Measurements from ENCODE around the gene NOTCH1.

Gene NOTCH1

DNA sequence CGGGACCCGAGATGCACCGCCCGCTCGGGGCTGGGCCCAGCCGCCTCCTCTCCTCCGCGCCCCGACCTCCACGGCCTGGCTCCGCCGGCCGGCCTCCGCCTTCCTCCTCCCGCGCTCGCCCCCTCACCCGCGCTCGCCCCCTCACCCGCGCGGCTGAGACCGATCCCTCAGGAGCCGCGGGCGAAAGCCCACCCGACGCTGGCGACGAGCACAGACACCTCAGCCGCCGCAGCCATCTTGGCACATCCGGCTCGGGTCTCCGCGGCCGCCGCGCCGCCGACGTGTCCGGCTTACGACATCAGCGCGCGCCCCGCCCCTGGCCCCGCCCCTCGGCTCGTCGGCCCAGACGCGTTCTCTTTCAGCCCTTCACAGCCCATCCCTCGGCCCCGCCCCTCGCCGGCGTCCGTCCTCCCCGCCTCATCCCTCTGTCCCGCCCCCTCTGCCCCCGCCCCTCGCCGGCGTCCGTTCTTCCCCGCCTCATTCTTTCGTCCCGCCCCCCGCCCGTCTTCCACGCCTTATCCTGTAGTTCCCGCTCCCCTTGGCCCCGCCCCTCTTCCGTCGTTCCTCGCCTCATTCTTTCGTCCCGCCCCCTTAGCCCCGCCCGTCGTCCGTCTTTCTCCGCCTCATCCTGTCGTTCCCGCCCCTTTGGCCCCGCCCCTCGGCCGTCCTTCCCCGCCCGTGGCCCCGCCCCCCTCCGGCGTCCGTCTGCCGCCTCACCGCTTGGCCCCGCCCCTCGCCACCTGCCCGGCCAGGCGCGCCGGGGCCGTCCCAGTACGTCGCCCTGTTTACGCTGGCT, 62.9 kb downstream of the NOTCH1 start, which contains the start of gene SEC16A:
Gene SEC16A (minus strand): TSS at position 248 of the 796 bp plus-strand sequence. CDS start 5,425 bp downstream, outside the sequence.
- DNase-seq: peak; percentile 91 to 98

DNA sequence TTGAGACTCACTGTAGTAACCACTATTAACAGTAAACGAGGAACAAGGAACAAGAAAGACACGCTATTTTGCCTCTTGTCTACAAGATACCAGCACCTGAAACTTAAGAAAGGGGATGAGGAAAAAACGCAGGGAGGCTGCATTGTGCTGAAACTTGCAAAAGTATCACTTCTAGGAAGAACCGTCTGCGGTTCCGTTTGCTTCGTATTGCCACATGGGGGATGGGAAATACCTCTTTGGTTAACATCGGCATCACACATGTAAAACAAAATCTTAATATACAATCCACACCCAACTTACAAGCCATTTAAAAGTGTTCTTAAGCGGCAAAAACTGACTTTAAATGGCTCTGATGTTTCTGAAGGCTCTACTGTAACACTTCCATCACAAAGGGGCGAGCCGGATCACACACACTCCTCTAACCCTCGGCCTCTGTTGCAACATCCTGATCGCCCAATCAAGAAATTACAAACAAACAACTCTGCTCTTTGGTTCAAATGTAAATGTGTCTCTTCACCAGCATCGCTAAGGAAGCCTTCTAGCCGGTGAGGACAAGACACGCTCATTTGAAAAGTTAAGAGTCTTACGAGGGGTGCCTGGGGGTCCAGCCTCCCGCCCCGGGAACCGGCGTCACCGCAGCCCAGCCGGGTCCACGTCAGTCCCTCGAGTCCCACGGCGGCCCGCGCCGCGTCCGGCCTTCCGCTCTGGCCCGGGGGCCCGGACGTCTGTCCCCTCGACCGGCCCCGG, 63.6 kb downstream of the NOTCH1 start:
- DNase-seq: no peak

GRCh38 chr9:136481558-136481957, 64.3 kb downstream of the NOTCH1 start:
- DNase-seq: no peak

DNA sequence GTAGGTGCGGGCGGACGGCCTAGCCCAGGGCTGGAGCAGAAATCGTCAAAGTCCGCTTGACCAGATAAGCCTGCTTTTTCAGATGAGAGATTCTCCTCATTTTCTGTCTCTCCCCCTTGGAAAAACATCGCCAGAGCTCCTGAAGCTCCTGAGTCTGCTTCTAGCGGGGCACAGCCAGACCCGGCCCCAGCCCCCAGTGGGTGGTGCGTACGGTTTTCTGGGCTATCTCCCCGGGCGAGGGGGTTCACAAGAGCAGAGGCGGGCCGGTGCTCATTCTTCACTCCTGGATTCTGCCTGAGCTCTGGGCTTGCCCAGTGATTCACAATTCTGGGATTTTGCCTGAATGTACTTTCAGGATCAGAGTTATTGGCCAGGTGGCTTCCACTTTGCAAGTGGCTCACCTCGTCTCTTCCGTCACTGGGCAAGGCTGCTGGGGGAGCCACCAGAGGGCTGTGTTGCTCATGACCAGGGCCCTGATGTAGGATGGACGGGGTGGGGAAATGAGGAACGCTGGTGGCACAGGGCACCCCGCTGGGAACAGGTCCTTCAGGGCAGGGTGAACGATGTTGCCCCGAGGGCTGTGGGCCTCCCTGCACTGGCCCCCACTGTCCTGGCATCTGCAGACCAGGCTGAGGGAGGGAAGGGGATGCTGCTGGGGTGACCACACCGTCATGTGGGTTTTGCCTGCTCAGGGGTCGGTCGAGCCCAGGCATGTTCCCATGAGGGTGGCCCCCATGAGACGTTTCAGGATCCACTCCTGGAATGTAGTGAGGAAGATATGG, 69.3 kb downstream of the NOTCH1 start:
- no peak for DNase-seq

GRCh38 chr9:136474974-136475865, 70.6 kb downstream of the NOTCH1 start:
- no peak for DNase-seq

- DNase-seq: no peak
Observed at GRCh38 chr9:136474021-136474640, 71.7 kb downstream of the NOTCH1 start.

- no peak for DNase-seq
Observed at GRCh38 chr9:136473354-136473721, 72.5 kb downstream of the NOTCH1 start.

DNA sequence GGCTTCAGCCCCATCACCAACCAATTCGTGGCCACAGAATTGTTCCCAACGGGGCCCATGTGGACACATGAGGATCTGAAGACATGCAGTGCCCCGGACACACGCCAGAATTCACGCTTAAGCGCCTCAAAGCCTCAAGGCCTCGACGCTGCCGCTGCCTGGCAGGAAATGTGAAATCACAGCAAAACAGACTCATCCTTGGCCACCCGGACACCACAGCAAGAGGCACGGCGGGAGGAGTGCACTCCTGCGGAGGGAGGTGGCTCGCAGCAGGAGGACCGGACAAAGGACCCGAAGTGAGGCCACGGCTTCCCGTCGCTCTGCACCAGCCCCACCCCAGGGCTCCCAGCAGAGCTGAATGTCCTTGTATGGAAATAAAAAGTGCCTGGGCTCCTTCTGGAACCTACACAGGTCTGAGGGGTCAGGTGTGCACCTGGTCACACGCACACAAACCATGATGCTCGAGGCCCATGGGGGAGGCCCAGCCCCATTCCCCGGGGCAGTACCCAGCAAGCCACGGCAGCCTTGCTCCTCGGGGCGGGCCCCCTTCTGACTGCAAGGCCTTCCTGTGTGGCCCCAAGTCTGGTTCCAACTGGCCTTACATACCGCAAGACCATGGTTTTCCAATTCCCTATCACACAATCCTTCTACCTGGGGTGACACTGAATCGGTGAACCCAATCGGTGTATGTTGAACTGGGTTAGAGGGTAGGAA, 73.1 kb downstream of the NOTCH1 start:
- DNase-seq: no peak

- DNase-seq: no peak
Observed at GRCh38 chr9:136471802-136472487, 73.9 kb downstream of the NOTCH1 start.

GRCh38 chr9:136470792-136471469, 74.9 kb downstream of the NOTCH1 start:
- DNase-seq: no peak

GRCh38 chr9:136470356-136470755, 75.5 kb downstream of the NOTCH1 start:
- no peak for DNase-seq

DNA sequence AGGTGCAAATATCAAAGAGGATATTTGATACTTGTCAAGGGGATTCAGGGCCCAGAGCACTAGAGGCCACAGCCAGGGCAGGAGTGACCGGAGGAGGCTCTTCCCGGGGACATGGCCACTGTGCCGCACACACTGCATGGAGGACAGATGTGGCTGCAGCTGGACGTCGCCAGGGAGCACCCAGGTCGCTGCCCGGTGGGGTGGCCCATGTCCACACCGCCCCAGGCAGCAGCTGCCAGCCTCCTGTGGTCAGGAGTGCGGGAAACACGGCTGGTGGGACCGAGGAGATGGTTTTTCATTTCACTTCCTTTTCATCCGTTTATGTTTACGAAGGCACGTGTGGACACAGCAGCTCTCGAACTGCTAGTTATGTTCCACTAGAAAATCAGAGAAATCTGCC, 78.1 kb downstream of the NOTCH1 start:
- DNase-seq: no peak

DNA sequence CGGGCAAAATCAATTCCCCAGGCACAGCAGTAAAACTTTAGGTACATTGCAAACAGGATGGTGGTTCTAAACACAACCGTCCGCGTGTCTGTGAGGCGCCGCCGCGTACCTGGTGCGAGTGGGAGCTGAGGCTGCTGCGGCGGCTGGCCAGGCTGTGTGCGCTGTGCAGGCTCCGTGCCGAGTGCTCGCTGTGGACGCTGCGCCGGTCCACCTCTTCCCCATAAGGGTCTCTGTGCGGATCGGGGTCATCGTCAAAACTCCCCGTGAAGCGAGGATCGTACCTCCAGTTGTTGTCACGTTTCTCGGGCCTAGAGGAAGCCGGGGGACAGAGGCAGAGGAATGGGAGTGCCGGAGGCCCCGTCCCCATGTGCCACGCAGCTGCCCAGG, 79.7 kb downstream of the NOTCH1 start:
- DNase-seq: no peak

- DNase-seq: no peak
Observed at GRCh38 chr9:136465500-136466154, 80.2 kb downstream of the NOTCH1 start.

DNA sequence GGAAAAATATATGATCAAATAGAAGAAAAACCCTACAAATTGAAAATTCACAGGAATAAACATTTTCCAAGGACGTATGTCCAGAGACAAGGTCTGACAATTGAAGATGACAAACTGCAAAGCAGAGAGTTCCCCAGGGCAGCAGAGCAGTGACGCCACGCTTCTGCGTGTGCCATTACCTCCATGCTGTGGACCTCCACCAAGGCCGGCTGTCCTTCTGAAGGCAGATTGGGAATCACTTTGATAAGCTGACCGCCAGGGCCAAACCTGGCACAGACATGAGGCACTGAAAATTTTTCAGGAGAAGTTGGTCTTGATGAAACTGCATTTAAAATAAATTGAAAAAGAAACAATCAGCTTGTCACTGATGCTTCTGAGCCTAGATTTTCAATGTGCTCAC, 81.6 kb downstream of the NOTCH1 start:
- no peak for DNase-seq

GRCh38 chr9:136463578-136463977, 82.3 kb downstream of the NOTCH1 start:
- DNase-seq: no peak

DNA sequence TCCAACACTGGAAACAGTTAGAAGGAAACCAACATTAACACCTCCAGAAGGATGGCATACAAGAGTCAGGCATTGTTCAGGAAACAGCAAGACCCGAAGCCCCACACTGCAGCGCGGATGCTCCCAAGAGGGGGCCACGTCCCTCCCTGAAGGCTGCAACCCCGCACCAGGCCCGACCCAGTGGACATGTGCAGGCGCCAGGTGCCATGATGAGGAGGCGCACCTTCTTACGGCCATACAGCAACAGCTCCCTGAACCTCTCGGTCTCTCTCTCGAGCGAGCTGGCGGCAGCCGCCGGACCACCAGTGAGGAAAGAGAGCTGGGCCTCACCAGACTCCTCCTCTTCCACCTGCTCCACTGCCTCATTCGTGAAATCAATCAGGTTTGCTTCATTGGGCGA, 83.2 kb downstream of the NOTCH1 start:
- no peak for DNase-seq

DNA sequence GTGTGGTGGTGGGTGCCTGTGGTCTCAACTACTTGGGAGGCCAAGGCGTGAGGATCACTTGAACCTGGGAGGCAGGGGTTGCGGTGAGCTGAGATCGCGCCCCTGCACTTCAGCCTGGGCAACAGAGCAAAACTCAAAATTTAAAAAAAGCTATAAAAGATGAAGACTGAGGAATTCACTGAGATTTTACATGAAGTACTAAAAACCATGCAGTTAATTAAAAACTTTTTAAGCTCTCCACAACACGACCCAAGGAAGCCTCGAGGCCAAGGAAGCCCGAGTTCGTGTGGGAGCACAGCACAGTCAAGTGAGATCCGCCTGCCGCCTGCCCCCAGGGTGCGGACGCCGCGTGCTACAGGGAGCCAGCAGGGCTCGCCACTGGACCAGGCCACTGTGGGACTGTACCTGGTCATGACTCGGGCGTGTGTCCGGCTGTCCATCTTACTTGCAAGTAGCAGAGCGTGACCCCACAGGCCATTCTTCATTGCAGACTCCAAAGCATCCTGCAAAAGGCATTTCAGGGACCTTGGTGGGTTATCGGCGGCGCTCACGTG, 85.0 kb downstream of the NOTCH1 start:
- DNase-seq: no peak

- DNase-seq: no peak
Observed at GRCh38 chr9:136459425-136459824, 86.4 kb downstream of the NOTCH1 start.
